Breast epithelium (tissue), 4 donors: ENCODE results near the gene VPS25. TPM values are rescaled to one million over a fixed set of nuclear protein-coding genes. Genes with fewer than 3 reads are reported as not detected.

Experiments
- DNase-seq, 2 donors: peaks; one replicate each; pipeline ENCODE4 v3.0.0-alpha.2; 2019; ENCODE audit warnings: low spot score in 2 of 2
- H3K27ac ChIP-seq, 2 donors: fragments of 200-600 bp; sonication (generic) in 1 of 2; one replicate each; pipeline ENCODE4 v1.5.1; 2016 to 2019; ENCODE audit warnings: mild to moderate bottlenecking in 1 of 2
- H3K27me3 ChIP-seq, 2 donors: fragments of 200-600 bp; sonication (generic) in 1 of 2; one replicate each; pipeline versions ENCODE4 v1.5.1 to v1.6.0; 2017 to 2019; ENCODE audit warnings: control low read depth in 1 of 2, mild to moderate bottlenecking in 1 of 2
- H3K36me3 ChIP-seq: fragments of 200-600 bp; one replicate; pipeline ENCODE4 v1.5.1; 2019
- H3K4me1 ChIP-seq, 2 donors: fragments of 200-600 bp; sonication (generic); one replicate each; pipeline ENCODE4 v1.5.1; 2016 to 2019; ENCODE audit warnings: control low read depth in 1 of 2
- H3K4me3 ChIP-seq, 3 donors: fragments of 200-600 bp; sonication (generic); 1 replicate in 2 of 3; 2 replicates in 1 of 3; pipeline ENCODE4 v1.5.1; 2016 to 2019; ENCODE audit warnings: mild to moderate bottlenecking in 3 of 3, moderate library complexity in 2 of 3
- H3K9me3 ChIP-seq, 2 donors: fragments of 200-600 bp; sonication (generic) in 1 of 2; one replicate each; pipeline ENCODE4 v1.5.1; 2016 to 2019; ENCODE audit warnings: control low read depth in 1 of 2
- CTCF ChIP-seq, 3 donors: fragments of 450-650 bp; IDR thresholded peaks; one replicate each; pipeline ENCODE4 v1.5.1; 2016 to 2017; ENCODE audit warnings: antibody characterized with exemption in 3 of 3, mild to moderate bottlenecking in 3 of 3, moderate library complexity in 3 of 3
- POLR2A ChIP-seq: fragments of 450-650 bp; IDR thresholded peaks from one replicate; pipeline ENCODE4 v1.6.1; 2016; ENCODE audit warnings: antibody characterized with exemption, mild to moderate bottlenecking, moderate library complexity
- POLR2AphosphoS5 ChIP-seq, 3 donors: sonication (generic); formaldehyde crosslinking; IDR thresholded peaks; one replicate each; pipeline ENCODE4 v1.6.1; 2017; ENCODE audit warnings: antibody characterized with exemption in 3 of 3
- intact Hi-C: fragments of 100-400 bp; cut with DNase I; formaldehyde crosslinking; loops from one replicate; pipeline ENCODE4 v1.15.1; 2023; ENCODE audit warnings: low total_unique reads
- total RNA-seq, 3 donors: library from RNA; depleted of rRNA; stranded (reverse); fragments of >200 nt; gene quantifications; one replicate each; pipeline ENCODE4 v1.1.0, GENCODE V29; 2016

VPS25 gene
- total RNA-seq, 3 donors from 2014 or later: 53.4 to 70.4 (median 61.9) TPM

GRCh38 chr17:42772945-42773289, 332 bp upstream of the VPS25 start:
- H3K27ac ChIP-seq: peak overlapping the region; percentile 81 to 84
- TF ChIP-seq POLR2A (no peak), CTCF (IDR thresholded peaks at IDR 0.05) (no peak), POLR2AphosphoS5 (IDR thresholded peaks at IDR 0.05) (no peak)

GRCh38 chr17:42774066-42774745, 957 bp downstream of the VPS25 start:
- peak overlapping the region; percentile 81 to 84 for H3K27ac ChIP-seq

More at GRCh38 chr17:42772945-42773289, 332 bp upstream of the VPS25 start:
- Histone ChIP-seq H3K36me3 (no peaks in the 10 kb centered on the region), H3K4me1 (no peaks in the 10 kb centered on the region), H3K4me3 (peak overlapping the region; percentile 67 to 78 (median 76)), H3K27me3 (no peaks in the 10 kb centered on the region), H3K9me3 (no peaks in the 10 kb centered on the region)
- intact Hi-C loops: no loop called here
- DNase-seq: no peak

GRCh38 chr17:42775534-42776098, 2.4 kb downstream of the VPS25 start:
- Histone ChIP-seq H3K9me3 (no peaks in the 10 kb centered on the region), H3K4me1 (no peaks in the 10 kb centered on the region), H3K4me3 (no peak overlapping the region), H3K36me3 (peaks cover 3% of the 10 kb centered on the region), H3K27ac (no peak overlapping the region), H3K27me3 (no peaks in the 10 kb centered on the region)
- DNase-seq: no peak
- TF ChIP-seq CTCF (IDR thresholded peaks at IDR 0.05) (no peak), POLR2AphosphoS5 (IDR thresholded peaks at IDR 0.05) (no peak), POLR2A (no peak)
- intact Hi-C loops: loop anchor here (5.0 kb wide), 1 partner anchor 813 kb away; no protein-coding TSS in a partner anchor

More at GRCh38 chr17:42774066-42774745, 957 bp downstream of the VPS25 start:
- intact Hi-C loops: no loop called here
- Histone ChIP-seq H3K4me3 (peak overlapping the region; percentile 67 to 78 (median 76)), H3K9me3 (no peaks in the 10 kb centered on the region), H3K4me1 (no peaks in the 10 kb centered on the region), H3K36me3 (peaks cover 3% of the 10 kb centered on the region), H3K27me3 (no peaks in the 10 kb centered on the region)
- TF ChIP-seq POLR2A (no peak), CTCF (IDR thresholded peaks at IDR 0.05) (no peak), POLR2AphosphoS5 (IDR thresholded peaks at IDR 0.05) (no peak)
- DNase-seq: no peak

- H3K4me3 ChIP-seq: no peak overlapping the region
- H3K9me3 ChIP-seq: no peaks in the 10 kb centered on the region
- H3K36me3 ChIP-seq: peaks cover 3% of the 10 kb centered on the region
- no peak overlapping the region for H3K27ac ChIP-seq
- peaks cover 0 to 18% of the 10 kb centered on the region in 2 donors for H3K27me3 ChIP-seq
- intact Hi-C loops: loop anchor here (5.0 kb wide), 1 partner anchor 816 kb away; no protein-coding TSS in a partner anchor
- DNase-seq: no peak
- no peaks in the 10 kb centered on the region for H3K4me1 ChIP-seq
- TF ChIP-seq CTCF (IDR thresholded peaks at IDR 0.05) (no peak), POLR2A (no peak), POLR2AphosphoS5 (IDR thresholded peaks at IDR 0.05) (no peak)
Observed at GRCh38 chr17:42778570-42778969, 5.3 kb downstream of the VPS25 start.

GRCh38 chr17:42779304-42779935, 6.2 kb downstream of the VPS25 start:
- H3K27me3 ChIP-seq: peaks cover 0 to 26% of the 10 kb centered on the region in 2 donors
- H3K4me1 ChIP-seq: no peaks in the 10 kb centered on the region
- no peak for DNase-seq
- TF ChIP-seq CTCF (IDR thresholded peaks at IDR 0.05) (no peak), POLR2A (no peak), POLR2AphosphoS5 (IDR thresholded peaks at IDR 0.05) (no peak)
- peak overlapping the region; percentile 10 to 61 for H3K27ac ChIP-seq
- H3K9me3 ChIP-seq: no peaks in the 10 kb centered on the region
- H3K4me3 ChIP-seq: no peak overlapping the region
- intact Hi-C loops: loop anchor here (5.0 kb wide), 1 partner anchor 817 kb away; no protein-coding TSS in a partner anchor
- H3K36me3 ChIP-seq: peaks cover 3% of the 10 kb centered on the region
